H9 (cell line): ENCODE measurements around the gene SCCPDH. TPM values are rescaled to one million over a fixed set of nuclear protein-coding genes. Genes with fewer than 3 reads are reported as not detected.

Experiments
- DNase-seq: peaks from one replicate; pipeline ENCODE4 v3.0.0-alpha.2; 2017
- H2AFZ ChIP-seq: one replicate; pipeline ENCODE4 v1.6.1; 2013; ENCODE audit warnings: mild to moderate bottlenecking, low read length, control low read depth, moderate library complexity
- H2AK5ac ChIP-seq: 2 replicates; pipeline ENCODE4 v1.6.1; 2013; ENCODE audit warnings: low read length, control low read depth, mixed read lengths; ENCODE audit not compliant: insufficient read length
- H2BK120ac ChIP-seq: one replicate; pipeline ENCODE4 v1.6.1; 2013; ENCODE audit warnings: low read depth, mild to moderate bottlenecking, low read length, control low read depth, inconsistent platforms; ENCODE audit not compliant: poor library complexity, severe bottlenecking
- H2BK12ac ChIP-seq: 2 replicates; pipeline ENCODE4 v1.6.1; 2013; ENCODE audit warnings: low read length, control low read depth, mixed read lengths, low read depth; ENCODE audit not compliant: insufficient read length
- H2BK15ac ChIP-seq: 2 replicates; pipeline ENCODE4 v1.6.1; 2013; ENCODE audit warnings: low read depth, low read length, control low read depth
- H2BK20ac ChIP-seq: one replicate; pipeline ENCODE4 v1.6.1; 2013; ENCODE audit warnings: low read depth, mild to moderate bottlenecking, low read length, control low read depth, inconsistent platforms; ENCODE audit not compliant: poor library complexity, severe bottlenecking
- H2BK5ac ChIP-seq: 2 replicates; pipeline ENCODE4 v1.6.1; 2013; ENCODE audit warnings: low read length, control low read depth, mixed read lengths; ENCODE audit not compliant: insufficient read length
- H3K14ac ChIP-seq: 2 replicates; pipeline ENCODE4 v1.6.1; 2013; ENCODE audit warnings: low read length, control low read depth; ENCODE audit not compliant: insufficient read depth
- H3K18ac ChIP-seq: 2 replicates; pipeline ENCODE4 v1.6.1; 2013; ENCODE audit warnings: low read depth, mild to moderate bottlenecking, mixed read lengths, low read length, control low read depth; ENCODE audit not compliant: insufficient read length
- H3K23ac ChIP-seq: 2 replicates; pipeline ENCODE4 v1.6.1; 2013; ENCODE audit warnings: low read length, control low read depth, mixed read lengths, low read depth; ENCODE audit not compliant: insufficient read length
- H3K23me2 ChIP-seq: 2 replicates; pipeline ENCODE4 v1.6.1; 2013; ENCODE audit warnings: low read depth, mild to moderate bottlenecking, mixed read lengths, low read length, control low read depth; ENCODE audit not compliant: insufficient read length, poor library complexity, severe bottlenecking
- H3K27ac ChIP-seq: 2 replicates; pipeline ENCODE4 v1.5.1; 2013; ENCODE audit warnings: low read length, control low read depth, mixed read lengths, low read depth; ENCODE audit not compliant: insufficient read length
- H3K27me3 ChIP-seq: 2 replicates; pipeline ENCODE4 v1.6.1; 2013; ENCODE audit warnings: low read length, control low read depth, inconsistent platforms; ENCODE audit not compliant: insufficient read depth
- H3K4ac ChIP-seq: 2 replicates; pipeline ENCODE4 v1.6.1; 2013; ENCODE audit warnings: low read depth, mild to moderate bottlenecking, control low read depth, inconsistent platforms, low read length, moderate library complexity
- H3K4me1 ChIP-seq: 2 replicates; pipeline ENCODE4 v1.6.1; 2013; ENCODE audit warnings: low read length, control low read depth, inconsistent platforms; ENCODE audit not compliant: insufficient read depth
- H3K4me2 ChIP-seq: 2 replicates; pipeline ENCODE4 v1.6.1; 2013; ENCODE audit warnings: low read length, control low read depth, mixed read lengths; ENCODE audit not compliant: insufficient read length, insufficient read depth
- H3K56ac ChIP-seq: 2 replicates; pipeline ENCODE4 v1.6.1; 2013; ENCODE audit warnings: low read depth, mild to moderate bottlenecking, mixed read lengths, low read length, control low read depth; ENCODE audit not compliant: insufficient read length
- H3K79me1 ChIP-seq: 2 replicates; pipeline ENCODE4 v1.6.1; 2013; ENCODE audit warnings: low read depth, mild to moderate bottlenecking, moderate library complexity, low read length, control low read depth, inconsistent platforms; ENCODE audit not compliant: insufficient read depth, poor library complexity, severe bottlenecking
- H3K79me2 ChIP-seq: 2 replicates; pipeline ENCODE4 v1.6.1; 2013; ENCODE audit warnings: low read length, control low read depth, inconsistent platforms; ENCODE audit not compliant: insufficient read depth
- H3K9ac ChIP-seq: 2 replicates; pipeline ENCODE4 v1.6.1; 2013; ENCODE audit warnings: low read length, control low read depth, mixed read lengths; ENCODE audit not compliant: insufficient read length; ENCODE audit errors: extremely low read depth
- H3K9me3 ChIP-seq: one replicate; pipeline ENCODE4 v1.6.1; 2013; ENCODE audit warnings: low read depth, low read length, inconsistent platforms; ENCODE audit not compliant: control insufficient read depth
- H3T11ph ChIP-seq: one replicate; pipeline ENCODE4 v1.6.1; 2013; ENCODE audit warnings: mild to moderate bottlenecking, low read length, control low read depth, inconsistent platforms
- H4K20me1 ChIP-seq: one replicate; pipeline ENCODE4 v1.6.1; 2013; ENCODE audit not compliant: control insufficient read depth, insufficient read length, insufficient read depth
- H4K5ac ChIP-seq: 2 replicates; pipeline ENCODE4 v1.6.1; 2013; ENCODE audit warnings: low read depth, mild to moderate bottlenecking, mixed read lengths, low read length, control low read depth; ENCODE audit not compliant: insufficient read length
- H4K8ac ChIP-seq: replicated peaks from 2 replicates; pipeline ENCODE4 v1.6.1; 2013; ENCODE audit warnings: low read length, control low read depth, mixed read lengths, low read depth; ENCODE audit not compliant: insufficient read length
- H4K91ac ChIP-seq: 2 replicates; pipeline ENCODE4 v1.6.1; 2013; ENCODE audit warnings: low read depth, mild to moderate bottlenecking, moderate library complexity, mixed read lengths, low read length, control low read depth; ENCODE audit not compliant: insufficient read length
- H3K27ac Mint-ChIP-seq, 3 experiments: 2 replicates in 2 of 3; 3 replicates in 1 of 3; pipeline ENCODE4 v1.8.0; 2020 to 2021; ENCODE audit warnings: mixed read lengths in 3 of 3, mild to moderate bottlenecking in 1 of 3, moderate library complexity in 1 of 3
- H3K27me3 Mint-ChIP-seq: 2 replicates; pipeline ENCODE4 v1.8.0; 2021; ENCODE audit warnings: low read depth, mild to moderate bottlenecking, moderate library complexity, mixed read lengths
- H3K36me3 Mint-ChIP-seq, 3 experiments: 2 replicates in 2 of 3; 3 replicates in 1 of 3; pipeline ENCODE4 v1.8.0; 2020 to 2021; ENCODE audit warnings: low read depth in 3 of 3, mixed read lengths in 3 of 3; ENCODE audit not compliant: insufficient read depth in 1 of 3
- H3K4me1 Mint-ChIP-seq, 2 experiments: 2 replicates each; pipeline ENCODE4 v1.8.0; 2020; ENCODE audit warnings: mixed read lengths in 2 of 2
- H3K4me3 Mint-ChIP-seq, 2 experiments: 2 replicates in 1 of 2; 3 replicates in 1 of 2; pipeline ENCODE4 v1.8.0; 2020 to 2021; ENCODE audit warnings: mild to moderate bottlenecking in 2 of 2, mixed read lengths in 2 of 2, moderate library complexity in 1 of 2
- H3K9me3 Mint-ChIP-seq, 2 experiments: 2 replicates in 1 of 2; 3 replicates in 1 of 2; pipeline ENCODE4 v1.8.0; 2020; ENCODE audit warnings: mild to moderate bottlenecking in 2 of 2, mixed read lengths in 2 of 2, moderate library complexity in 1 of 2
- WGBS: extraction: QIAGEN DNeasy Blood & Tissue Kit; methylation state at CpG from one replicate; pipeline ENCODE4 v1.1.7; 2013; ENCODE audit warnings: missing lambda C conversion rate, low lambda C conversion rate, mixed read lengths; ENCODE audit not compliant: insufficient read length; ENCODE audit errors: extremely low coverage; 5-methylcytosine and 5-hydroxymethylcytosine counted together
- total RNA-seq: library from RNA; stranded (reverse); gene quantifications from 2 replicates; pipeline ENCODE4 v1.2.1, GENCODE V29; 2021
- TF ChIP-seq, protein P1 (sequence below): fragments of 200-600 bp; sonication (generic); conservative IDR thresholded peaks from 3 replicates; pipeline ENCODE4 v1.8.0; 2021; ENCODE audit warnings: antibody characterized with exemption, mild to moderate bottlenecking

Gene SCCPDH
- total RNA-seq, 1 experiment from 2014 or later: 20.7 TPM

DNA sequence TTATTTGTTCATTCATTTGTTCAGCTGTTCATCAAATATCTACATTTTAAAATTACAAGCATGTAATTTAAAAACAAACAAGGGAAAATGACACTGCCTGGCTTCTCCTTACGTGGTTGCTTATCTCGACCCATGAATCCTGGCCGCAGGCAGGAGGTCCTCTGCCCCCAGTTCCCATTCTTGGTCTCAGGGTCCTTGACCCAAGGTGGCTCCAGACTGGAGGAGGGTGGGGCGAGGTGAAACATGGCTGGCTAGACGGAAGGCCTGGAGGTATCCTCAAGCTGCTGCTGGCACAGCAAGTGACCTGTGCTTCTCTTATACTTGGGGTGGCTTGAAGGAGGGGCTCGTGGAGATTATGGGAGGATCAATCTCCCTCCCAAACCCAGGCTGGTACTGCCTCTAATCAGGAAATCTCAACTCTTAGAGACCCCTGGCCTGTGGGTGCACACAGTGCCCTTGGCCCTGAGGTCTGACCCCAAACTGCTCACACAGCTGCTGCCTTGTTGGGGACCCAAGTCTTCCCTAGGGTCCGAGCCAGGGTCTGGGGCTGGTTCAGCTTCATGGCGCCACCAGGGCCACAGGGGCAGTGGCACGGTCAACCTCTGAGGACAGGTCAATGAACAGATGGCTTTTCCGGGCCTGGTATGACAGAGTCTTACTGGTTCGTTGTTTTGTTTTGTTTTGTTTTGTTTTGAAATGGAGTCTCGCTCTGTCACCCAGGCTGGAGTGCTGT lies 63.7 kb downstream of the SCCPDH start:
- Histone ChIP-seq H3K9me3 (no peaks in the 10 kb centered on the region), H3K27me3 (no peaks in the 10 kb centered on the region), H3K14ac (no peak overlapping the region; the same call in 1 of the 2 replicates), H4K20me1 (no peaks in the 10 kb centered on the region), H2BK20ac (no peak overlapping the region), H3K4me2 (no peak overlapping the region), H3K79me2 (no peaks in the 10 kb centered on the region), H2BK5ac (no peak overlapping the region), H2BK15ac (no peak overlapping the region; the same call in 1 of the 2 replicates), H2BK120ac (no peak overlapping the region), H4K8ac (no peak overlapping the region), H3K23me2 (peaks cover 3% of the 10 kb centered on the region), H2AK5ac (no peak overlapping the region), H4K5ac (no peak overlapping the region), H4K91ac (no peak overlapping the region), H3K4me1 (peaks cover 4% of the 10 kb centered on the region; the same call in 1 of the 2 replicates), H3K23ac (no peak overlapping the region), H3K79me1 (no peaks in the 10 kb centered on the region), H3K9ac (no peak overlapping the region), H2AFZ (no peak overlapping the region), H3K18ac (no peak overlapping the region), H3T11ph (no peak overlapping the region), H2BK12ac (peak overlapping the region; percentile 43), H3K56ac (no peak overlapping the region), H3K4ac (no peak overlapping the region), H3K27ac (no peak overlapping the region)
- peaks cover 4 to 20% of the 10 kb centered on the region in 2 experiments for H3K4me1 Mint-ChIP-seq
- peak overlapping the region in 1 of 3 experiments; percentile 86; a peak in 1 of 7 replicates for H3K27ac Mint-ChIP-seq
- TF ChIP-seq, protein P1, sequence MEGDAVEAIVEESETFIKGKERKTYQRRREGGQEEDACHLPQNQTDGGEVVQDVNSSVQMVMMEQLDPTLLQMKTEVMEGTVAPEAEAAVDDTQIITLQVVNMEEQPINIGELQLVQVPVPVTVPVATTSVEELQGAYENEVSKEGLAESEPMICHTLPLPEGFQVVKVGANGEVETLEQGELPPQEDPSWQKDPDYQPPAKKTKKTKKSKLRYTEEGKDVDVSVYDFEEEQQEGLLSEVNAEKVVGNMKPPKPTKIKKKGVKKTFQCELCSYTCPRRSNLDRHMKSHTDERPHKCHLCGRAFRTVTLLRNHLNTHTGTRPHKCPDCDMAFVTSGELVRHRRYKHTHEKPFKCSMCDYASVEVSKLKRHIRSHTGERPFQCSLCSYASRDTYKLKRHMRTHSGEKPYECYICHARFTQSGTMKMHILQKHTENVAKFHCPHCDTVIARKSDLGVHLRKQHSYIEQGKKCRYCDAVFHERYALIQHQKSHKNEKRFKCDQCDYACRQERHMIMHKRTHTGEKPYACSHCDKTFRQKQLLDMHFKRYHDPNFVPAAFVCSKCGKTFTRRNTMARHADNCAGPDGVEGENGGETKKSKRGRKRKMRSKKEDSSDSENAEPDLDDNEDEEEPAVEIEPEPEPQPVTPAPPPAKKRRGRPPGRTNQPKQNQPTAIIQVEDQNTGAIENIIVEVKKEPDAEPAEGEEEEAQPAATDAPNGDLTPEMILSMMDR: no peak
- WGBS: no CpG with 5 or more reads among the region's 12 CpGs
- peaks cover 0 to 2% (median 0%) of the 10 kb centered on the region in 3 experiments; a peak in 1 of 7 replicates for H3K36me3 Mint-ChIP-seq
- peaks cover under 1 to 3% of the 10 kb centered on the region in 2 experiments; a peak in 2 of 5 replicates for H3K9me3 Mint-ChIP-seq
- H3K27me3 Mint-ChIP-seq: 0 out of 2 replicates have a peak, but pooled peaks cover 4% of the 10 kb centered on the region
- DNase-seq: no peak
- no peak overlapping the region for H3K4me3 Mint-ChIP-seq
